SK-N-MC (cell line): Measurements from ENCODE around the gene PLA2G2A.

ENCODE experiments used
- EZH2 ChIP-seq: fragments of 200-600 bp; sonication (generic); IDR thresholded peaks from one replicate; pipeline ENCODE4 v1.6.1; 2017; ENCODE audit warnings: antibody characterized with exemption
- POLR2AphosphoS5 ChIP-seq: IDR thresholded peaks from 2 replicates; pipeline ENCODE4 v1.6.1; 2012; ENCODE audit warnings: mild to moderate bottlenecking, low read depth, low read length, borderline replicate concordance

DNA sequence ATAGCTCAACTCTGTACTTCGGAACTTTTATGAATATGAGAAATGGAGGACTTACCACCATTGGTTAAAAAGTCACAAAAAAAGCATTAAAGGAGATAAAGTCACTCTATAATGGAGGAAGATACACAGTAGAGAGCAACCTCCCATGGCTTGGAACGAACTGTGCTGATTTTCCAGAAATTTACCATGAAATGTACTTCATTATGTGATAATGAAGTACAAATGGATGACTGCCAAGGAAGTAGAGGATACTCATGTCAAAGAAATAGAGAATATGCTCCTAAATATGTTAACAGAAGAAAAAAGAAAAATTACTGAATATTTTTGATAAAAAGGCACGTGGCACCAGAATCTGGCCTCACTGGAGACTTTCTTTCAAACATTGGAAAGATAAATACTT lies 32.4 kb downstream of the PLA2G2A start:
- TF ChIP-seq POLR2AphosphoS5 (no peak), EZH2 (no peak)
